HCT116 (cell line): ENCODE results near the gene BTBD9. TPM values are rescaled to one million over a fixed set of nuclear protein-coding genes. Genes with fewer than 3 reads are reported as not detected.

Experiments used
- ATAC-seq: fragments of 200-7000 bp; cut with Tn5 transposase; 2 replicates; pipeline ENCODE4 v1.9.1; 2020; ENCODE audit warnings: mild to moderate bottlenecking, moderate library complexity
- BruUV-seq: library from RNA; stranded (reverse); fragments of 400-500 nt; replicated peaks from 2 replicates; lab custom pipeline; 2021; lab: Mats Ljungman, UMichigan
- CTCF ChIA-PET: fragments of 300-600 bp; sonication (Branson Sonifier 250); formaldehyde crosslinking; loops from one replicate; lab custom pipeline; 2021; ENCODE audit warnings: antibody characterized with exemption; lab: Charles Lee
- POLR2A ChIA-PET: fragments of 300-600, 350-600 bp; sonication (Branson Sonifier 250); formaldehyde crosslinking; loops from one replicate; lab custom pipeline; 2021; ENCODE audit warnings: antibody characterized with exemption; lab: Charles Lee
- RAD21 ChIA-PET, 2 experiments: fragments of 300-600 bp; sonication (Branson Sonifier 250); formaldehyde crosslinking; loops; one replicate each; lab custom pipeline; 2023; ENCODE audit warnings: low total read pairs in 2 of 2; ENCODE audit not compliant: uncharacterized antibody in 2 of 2, unreplicated experiment in 2 of 2, low non-redundant PET in 1 of 2; lab: Charles Lee
- DNase-seq: peaks from one replicate; pipeline ENCODE4 v3.0.0-alpha.2; 2010; ENCODE audit warnings: low read depth, low spot score
- H2AFZ ChIP-seq: fragments of 200-600 bp; shearing (Covaris generic), sonication (generic); 2 replicates; pipeline ENCODE4 v1.6.1; 2017; ENCODE audit warnings: low read depth, mixed run types, mixed read lengths, antibody characterized with exemption, low read length; ENCODE audit not compliant: poor library complexity, severe bottlenecking
- H3K27ac ChIP-seq: 2 replicates; pipeline ENCODE4 v1.5.1; 2012; ENCODE audit warnings: low read depth, low read length
- H3K27me3 ChIP-seq: fragments of 200-600 bp; sonication (generic); 2 replicates; pipeline ENCODE4 v1.6.1; 2016; ENCODE audit warnings: mixed run types, low read length, mixed read lengths; ENCODE audit not compliant: insufficient read depth
- H3K36me3 ChIP-seq, 2 experiments: fragments of 200-500 bp in 1 of 2; fragments of 200-600 bp in 1 of 2; sonication (Bioruptor generic) in 1 of 2; sonication (generic) in 1 of 2; 2 replicates each; pipeline versions ENCODE4 v1.5.1 to v1.6.1; 2014 to 2016; ENCODE audit warnings: low read length in 2 of 2, inconsistent platforms in 1 of 2, mixed read lengths in 1 of 2, mixed run types in 1 of 2; ENCODE audit not compliant: insufficient read depth in 2 of 2, control insufficient read depth in 1 of 2
- H3K4me1 ChIP-seq, 2 experiments: fragments of 200-600 bp in 1 of 2; sonication (generic) in 1 of 2; 2 replicates each; pipeline versions ENCODE4 v1.5.1 to v1.6.1; 2012 to 2017; ENCODE audit warnings: low read length in 2 of 2, inconsistent platforms in 1 of 2, mild to moderate bottlenecking in 1 of 2, mixed read lengths in 1 of 2, mixed run types in 1 of 2, moderate library complexity in 1 of 2; ENCODE audit not compliant: insufficient read depth in 2 of 2, control insufficient read depth in 1 of 2
- H3K4me2 ChIP-seq: fragments of 200-600 bp; sonication (generic); 2 replicates; pipeline ENCODE4 v1.6.1; 2017; ENCODE audit warnings: mixed run types, low read length, mixed read lengths
- H3K4me3 ChIP-seq, 2 experiments: fragments of 200-600 bp in 1 of 2; sonication (generic) in 1 of 2; replicated peaks in 1 of 2; 2 replicates each; pipeline ENCODE4 v1.5.1; 2011 to 2016; ENCODE audit warnings: low read length in 2 of 2, control low read depth in 1 of 2, low read depth in 1 of 2, mild to moderate bottlenecking in 1 of 2, mixed read lengths in 1 of 2, mixed run types in 1 of 2
- H3K79me2 ChIP-seq: fragments of 200-600 bp; sonication (generic); 2 replicates; pipeline ENCODE4 v1.6.1; 2017; ENCODE audit warnings: mild to moderate bottlenecking, mixed run types, low read length, moderate library complexity, mixed read lengths; ENCODE audit not compliant: insufficient read depth
- H3K9ac ChIP-seq: fragments of 200-600 bp; sonication (generic); 2 replicates; pipeline ENCODE4 v1.6.1; 2016; ENCODE audit warnings: low read length, mixed read lengths
- H3K9me2 ChIP-seq: fragments of 200-600 bp; sonication (generic), shearing (Covaris generic); 2 replicates; pipeline ENCODE4 v1.6.1; 2017; ENCODE audit warnings: mixed run types, mild to moderate bottlenecking, moderate library complexity; ENCODE audit not compliant: insufficient read depth
- H3K9me3 ChIP-seq, 2 experiments: fragments of 200-500 bp in 1 of 2; fragments of 200-600 bp in 1 of 2; sonication (Bioruptor generic) in 1 of 2; sonication (generic) in 1 of 2; 2 replicates each; pipeline ENCODE4 v1.6.1; 2014 to 2017; ENCODE audit warnings: low read length in 2 of 2, mixed read lengths in 2 of 2, inconsistent platforms in 1 of 2, low read depth in 1 of 2, mild to moderate bottlenecking in 1 of 2, mixed run types in 1 of 2, moderate library complexity in 1 of 2; ENCODE audit not compliant: control insufficient read depth in 1 of 2, insufficient read depth in 1 of 2
- H4K20me1 ChIP-seq: fragments of 200-600 bp; sonication (generic), shearing (Covaris generic); 2 replicates; pipeline ENCODE4 v1.6.1; 2017; ENCODE audit warnings: mixed run types, mild to moderate bottlenecking, moderate library complexity; ENCODE audit not compliant: insufficient read depth
- ATF3 ChIP-seq: IDR thresholded peaks from 2 replicates; pipeline ENCODE4 v1.6.1; 2012
- CEBPB ChIP-seq: IDR thresholded peaks from 2 replicates; pipeline ENCODE4 v1.6.1; 2012; ENCODE audit warnings: low read depth
- CTCF ChIP-seq, 3 experiments: fragments of 200-600 bp in 1 of 3; sonication (generic) in 1 of 3; IDR thresholded peaks in 2 of 3; conservative IDR thresholded peaks in 1 of 3; 2 replicates each; pipeline ENCODE4 v1.5.1; 2012 to 2017; ENCODE audit warnings: low read depth in 2 of 3, low read length in 2 of 3, antibody characterized with exemption in 1 of 3, borderline replicate concordance in 1 of 3, control low read depth in 1 of 3, mild to moderate bottlenecking in 1 of 3, mixed read lengths in 1 of 3, mixed run types in 1 of 3, moderate library complexity in 1 of 3; ENCODE audit not compliant: insufficient read depth in 1 of 3
- ELF1 ChIP-seq: IDR thresholded peaks from 2 replicates; pipeline ENCODE4 v1.6.1; 2012; ENCODE audit warnings: low read depth, borderline replicate concordance
- EZH2phosphoT487 ChIP-seq: fragments of 200-600 bp; IDR thresholded peaks from 2 replicates; pipeline ENCODE4 v1.6.1; 2018; ENCODE audit warnings: antibody characterized with exemption, borderline replicate concordance
- POLR2AphosphoS5 ChIP-seq: IDR thresholded peaks from 2 replicates; pipeline ENCODE4 v1.6.1; 2011; ENCODE audit warnings: mild to moderate bottlenecking, low read depth, low read length, moderate library complexity
- REST ChIP-seq: IDR thresholded peaks from 2 replicates; pipeline ENCODE4 v1.6.1; 2012; ENCODE audit warnings: low read depth
- SIN3A ChIP-seq: IDR thresholded peaks from 2 replicates; pipeline ENCODE4 v1.6.1; 2012; ENCODE audit warnings: low read depth
- TCF7L2 ChIP-seq: IDR thresholded peaks from 2 replicates; pipeline ENCODE4 v1.7.0; 2011; ENCODE audit warnings: borderline replicate concordance, inconsistent platforms; ENCODE audit not compliant: insufficient read depth, insufficient read length; ENCODE audit errors: extremely low read depth
- ZBTB33 ChIP-seq: IDR thresholded peaks from 2 replicates; pipeline ENCODE4 v1.6.1; 2011; ENCODE audit warnings: mild to moderate bottlenecking, low read length, moderate library complexity; ENCODE audit not compliant: insufficient replicate concordance; ENCODE audit errors: extremely low read depth
- ZFX ChIP-seq: fragments of 450-650 bp; IDR thresholded peaks from 2 replicates; pipeline ENCODE4 v1.6.1; 2017
- intact Hi-C: fragments of 100-400 bp; cut with micrococcal nuclease; formaldehyde crosslinking; loops from 2 replicates; pipeline ENCODE4 v1.10.0; 2022
- total RNA-seq: library from RNA; stranded (reverse); gene quantifications from one replicate; pipeline ENCODE4 v1.2.1, GENCODE V29; 2021; ENCODE audit not compliant: unreplicated experiment

BTBD9 gene
- total RNA-seq, 1 experiment from 2014 or later, result 10.9 TPM

- Histone ChIP-seq H3K27ac (no peak overlapping the region), H3K4me1 (no peaks in the 10 kb centered on the region), H3K4me2 (no peak overlapping the region), H3K36me3 (no peaks in the 10 kb centered on the region), H3K4me3 (no peak overlapping the region), H3K9me2 (no peaks in the 10 kb centered on the region), H2AFZ (no peak overlapping the region), H3K9ac (no peak overlapping the region), H4K20me1 (no peaks in the 10 kb centered on the region), H3K9me3 (no peaks in the 10 kb centered on the region), H3K27me3 (no peaks in the 10 kb centered on the region), H3K79me2 (no peaks in the 10 kb centered on the region)
- no TSS peak for BruUV-seq
- DNase-seq (no peak), ATAC-seq (no peak)
- ChIA-PET RAD21 (interaction anchor here in 1 of 2 experiments (0.7 kb wide), 1 partner anchor 244 kb away, joined by 4 read pairs; no protein-coding TSS in a partner anchor), CTCF (no interaction called here), POLR2A (no interaction called here)
- TF ChIP-seq ZFX (no peak), ATF3 (no peak)
- intact Hi-C loops, result no loop called here
Measured at GRCh38 chr6:38119516-38119915, 520.2 kb downstream of the BTBD9 start.

GRCh38 chr6:38118791-38119365 lies 520.9 kb downstream of the BTBD9 start:
- Histone ChIP-seq H3K36me3 (no peaks in the 10 kb centered on the region), H3K9me2 (no peaks in the 10 kb centered on the region), H3K4me3 (no peak overlapping the region), H2AFZ (no peak overlapping the region), H3K27ac (no peak overlapping the region), H3K4me2 (no peak overlapping the region), H3K9me3 (no peaks in the 10 kb centered on the region), H3K4me1 (no peaks in the 10 kb centered on the region), H3K79me2 (no peaks in the 10 kb centered on the region), H3K9ac (no peak overlapping the region), H3K27me3 (no peaks in the 10 kb centered on the region), H4K20me1 (no peaks in the 10 kb centered on the region)
- RAD21 ChIA-PET, result no interaction called here
- no TSS peak for BruUV-seq
- intact Hi-C loops, result no loop called here
- POLR2A ChIA-PET, result no interaction called here
- no peak for ATAC-seq
- CTCF ChIA-PET, result no interaction called here
- DNase-seq, result no peak
- no peak for TF ChIP-seq TCF7L2
- TF ChIP-seq CEBPB, result no peak
- TF ChIP-seq REST, result no peak
- TF ChIP-seq CTCF (IDR thresholded peaks at IDR 0.05 in 2 of 3, conservative IDR thresholded peaks at IDR 0.05 in 1 of 3; ENCODE audit: borderline replicate concordance in 1 of 3, insufficient read depth in 1 of 3, low read depth in 2 of 3, low read length in 2 of 3), result no peak
- no peak for TF ChIP-seq EZH2phosphoT487
- TF ChIP-seq ELF1, result no peak
- TF ChIP-seq POLR2AphosphoS5, result no peak
- TF ChIP-seq ZFX, result no peak
- TF ChIP-seq ZBTB33, result no peak
- TF ChIP-seq SIN3A, result no peak
